HG03097 (cell line): Measurements from ENCODE around the gene OR1J1.

Experiments used
- ATAC-seq: cut with Tn5 transposase; IDR thresholded peaks from one replicate; pipeline ENCODE4 v1.9.1; 2021; ENCODE audit not compliant: unreplicated experiment, low FRiP score

OR1J1 gene

DNA sequence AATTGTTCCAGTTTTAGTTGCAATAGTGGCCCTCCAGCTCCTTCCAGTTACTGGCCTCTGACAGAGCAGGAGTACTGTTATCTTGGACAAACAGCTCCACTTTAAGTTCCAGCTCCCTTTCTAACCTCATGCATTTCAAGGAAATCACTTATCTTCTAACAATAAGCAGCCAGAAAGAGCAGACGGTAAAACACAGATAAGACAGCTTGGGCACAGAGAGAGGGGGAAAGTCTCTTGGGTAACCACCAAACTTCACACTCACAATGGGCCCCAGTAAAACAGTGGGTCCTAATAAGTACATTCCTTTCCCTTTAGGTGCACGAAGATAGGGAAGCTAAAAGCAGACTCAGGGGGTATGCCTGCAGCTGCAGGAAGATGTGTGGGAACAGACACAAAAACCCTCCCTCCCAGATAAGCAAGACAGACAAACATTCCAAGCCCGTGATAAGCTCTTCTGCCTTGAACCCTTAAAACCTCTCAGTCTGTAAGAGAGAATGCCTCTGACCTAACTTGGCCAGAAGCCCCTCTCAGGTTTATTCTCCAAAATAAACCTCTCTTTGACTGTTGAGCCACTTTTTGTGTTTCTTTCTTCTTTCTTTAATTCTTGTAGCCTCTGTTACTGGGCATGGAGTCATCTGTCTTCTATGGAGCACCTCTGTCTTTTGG is 30.8 kb downstream of the OR1J1 start:
- no peak for ATAC-seq

DNA sequence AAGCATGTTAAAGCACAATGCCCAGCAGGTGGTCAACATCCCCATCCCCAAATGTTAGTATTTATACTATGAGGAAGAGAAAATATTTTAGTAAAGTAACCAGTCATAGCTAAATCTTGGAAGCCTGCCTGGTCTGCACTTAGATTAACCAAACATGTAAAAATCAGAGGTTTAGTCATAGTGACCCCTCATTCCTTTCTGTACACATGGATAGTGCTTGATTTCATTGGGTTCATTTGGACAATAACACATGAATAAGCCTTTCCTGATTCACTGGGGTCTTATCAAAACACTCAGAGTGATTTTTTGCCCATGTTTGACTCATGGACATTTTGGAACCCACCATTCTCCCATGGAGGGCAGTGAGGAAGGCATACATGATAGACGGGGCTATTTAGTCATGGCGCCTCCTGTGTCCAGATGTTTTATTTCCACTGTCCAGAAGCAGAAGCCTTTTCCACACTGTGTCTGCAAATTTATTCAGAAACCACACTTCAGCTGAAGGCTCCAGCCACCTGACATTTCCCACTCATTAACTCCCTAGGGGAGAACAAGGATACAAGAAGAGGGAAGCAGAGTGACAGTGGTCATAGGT is 32.5 kb downstream of the OR1J1 start:
- ATAC-seq = no peak

DNA sequence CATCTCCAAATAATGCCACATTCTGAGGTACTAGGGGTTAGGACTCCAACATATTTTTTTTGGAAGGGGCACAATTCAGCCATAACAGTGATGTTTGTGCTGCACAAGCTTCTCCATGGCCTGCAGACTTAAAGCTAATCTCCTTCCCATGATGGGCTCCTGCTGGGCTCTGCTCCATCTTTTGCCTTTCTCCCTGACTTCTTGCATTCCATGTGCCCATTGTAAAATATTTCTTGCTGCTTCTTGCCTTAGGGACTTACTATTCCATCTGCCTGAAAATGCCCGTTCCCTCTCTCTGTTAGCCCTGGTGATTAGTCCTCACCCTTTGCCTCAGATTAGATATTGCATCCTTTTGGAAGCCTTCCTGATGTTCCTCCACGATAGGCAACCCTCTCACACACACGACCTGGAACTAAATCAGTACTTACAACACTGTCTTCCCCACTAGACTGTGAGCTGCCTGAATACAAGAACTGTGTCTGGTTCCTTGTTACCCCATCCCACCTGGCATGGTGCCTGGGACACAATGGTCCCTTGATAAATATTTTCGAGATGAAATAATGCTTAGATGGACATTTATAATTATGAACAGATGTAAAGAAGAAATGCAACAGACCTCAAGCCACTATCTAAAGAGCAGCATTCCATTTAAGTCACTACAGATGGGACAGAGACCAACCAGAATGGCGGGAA is 33.5 kb downstream of the OR1J1 start:
- no peak for ATAC-seq

DNA sequence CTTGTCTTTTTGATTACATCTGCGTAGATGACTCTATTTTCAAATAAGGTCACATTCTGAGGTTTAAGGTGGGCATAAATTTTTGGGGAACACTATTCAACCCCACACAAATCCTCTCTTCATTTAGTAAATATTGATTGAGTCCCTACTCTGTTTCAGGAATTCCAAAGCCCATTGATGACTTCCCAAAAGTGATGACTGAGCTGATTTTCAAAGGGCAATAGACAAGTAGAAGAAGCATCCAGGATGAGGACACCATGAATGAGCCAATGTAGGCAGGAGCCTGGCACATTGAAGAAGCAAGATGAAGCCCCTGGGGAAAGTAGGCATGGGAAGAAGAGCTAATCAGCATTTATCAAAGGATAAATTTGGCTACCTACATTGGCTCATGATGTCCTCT is 35.2 kb downstream of the OR1J1 start:
- ATAC-seq = no peak
